ENCODE measurements around the gene DGCR8.

The DGCR8 gene

DNA sequence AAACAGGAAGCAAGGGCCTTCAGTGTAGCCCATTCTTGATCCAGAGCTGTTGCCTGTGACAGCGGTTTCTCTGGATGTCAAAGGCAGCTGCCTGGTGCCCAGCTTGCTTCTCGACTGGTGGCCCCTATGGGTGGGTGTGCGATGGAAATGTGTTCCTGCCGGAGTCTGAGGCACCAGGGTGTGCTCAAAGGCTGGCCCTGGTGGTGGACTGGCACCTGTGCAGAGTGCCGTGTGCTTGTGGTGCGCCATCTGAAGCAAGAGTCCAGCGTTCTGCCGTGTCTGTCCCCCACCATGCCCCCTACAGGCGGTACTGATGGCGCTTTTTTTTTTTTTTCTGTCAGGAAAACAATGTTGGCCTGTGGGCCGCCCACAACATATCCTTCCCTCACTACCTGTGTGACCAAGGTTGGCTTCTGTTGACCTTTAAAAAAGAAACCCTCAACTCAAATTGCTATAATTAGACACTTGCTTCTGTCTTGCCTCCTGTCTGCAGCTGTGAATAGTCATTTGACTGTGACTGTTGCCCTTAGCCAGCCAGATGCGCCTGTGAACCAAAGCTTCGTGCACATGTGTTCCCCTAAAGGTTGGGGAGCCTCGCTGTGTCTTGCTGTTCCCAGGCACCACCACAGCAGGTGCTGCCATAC lies 31.1 kb downstream of the DGCR8 start:
- ChIA-PET POLR2A (interaction anchor here (1.2 to 3.8 kb wide), 2 partner anchors 17 to 32 kb away, joined by 5 to 15 read pairs; partner anchors contain the start of gene DGCR8), CTCF (interaction anchor here (0.6 to 1.5 kb wide), 4 partner anchors 8 to 28 kb away, joined by 3 to 8 read pairs (median 4); no protein-coding TSS in a partner anchor)
- peak; percentile 75 for DNase-seq (ENCODE audit: extremely low spot score)

DNA sequence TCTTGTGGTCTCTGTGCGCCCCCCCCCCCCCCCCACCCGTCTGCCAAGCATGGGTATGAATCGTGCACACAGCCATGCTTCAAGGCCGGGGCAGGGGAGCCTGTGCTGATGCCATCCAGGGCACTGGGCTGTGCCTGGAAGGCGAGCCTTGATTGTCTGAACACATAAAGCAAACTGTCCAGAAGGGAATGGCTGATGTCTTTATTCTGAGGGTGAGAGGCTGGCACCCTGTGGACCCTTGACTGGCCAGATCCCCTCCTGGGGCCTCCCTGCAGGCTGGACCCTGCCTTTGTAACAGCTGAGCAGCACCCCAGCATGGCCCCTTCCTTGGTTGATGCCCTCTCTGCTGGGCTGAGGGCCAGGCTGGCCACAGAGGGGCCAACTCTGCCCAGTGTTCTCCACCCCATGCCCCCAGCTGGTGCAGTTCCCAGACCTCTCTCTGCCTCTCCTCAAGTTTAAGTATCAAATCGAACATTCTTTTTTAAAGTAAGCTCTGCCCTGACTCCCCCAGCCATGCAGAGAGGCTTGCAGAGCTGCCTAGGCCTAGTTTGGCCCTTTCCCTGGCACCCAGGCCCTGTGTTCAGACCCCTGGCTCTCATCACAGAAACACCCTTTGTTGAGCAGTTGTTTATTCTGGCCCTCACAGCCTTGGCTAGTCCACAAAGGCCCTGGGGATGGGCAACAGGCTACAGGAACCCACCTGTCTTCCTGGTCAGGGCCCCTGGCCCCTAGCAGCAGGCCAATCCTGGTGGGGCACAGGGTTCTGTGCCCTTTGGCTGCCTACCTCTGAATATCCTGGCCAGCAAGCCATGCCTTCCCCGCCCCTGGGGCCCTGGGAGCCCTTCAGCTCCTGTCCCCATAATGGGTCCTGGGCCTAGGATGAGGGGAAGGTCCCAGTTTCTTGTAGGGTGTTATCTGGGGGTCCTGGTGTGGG lies 31.9 kb downstream of the DGCR8 start:
- TF ChIP-seq BHLHE40 (IDR thresholded peaks at IDR 0.05; ENCODE audit: borderline replicate concordance) = no peak
- no peak for TF ChIP-seq FOXK2 (IDR thresholded peaks at IDR 0.05)
- no peak for TF ChIP-seq L3MBTL2 (conservative IDR thresholded peaks at IDR 0.05)
- no peak for TF ChIP-seq SUZ12 (IDR thresholded peaks at IDR 0.05)
- TF ChIP-seq, protein P1, sequence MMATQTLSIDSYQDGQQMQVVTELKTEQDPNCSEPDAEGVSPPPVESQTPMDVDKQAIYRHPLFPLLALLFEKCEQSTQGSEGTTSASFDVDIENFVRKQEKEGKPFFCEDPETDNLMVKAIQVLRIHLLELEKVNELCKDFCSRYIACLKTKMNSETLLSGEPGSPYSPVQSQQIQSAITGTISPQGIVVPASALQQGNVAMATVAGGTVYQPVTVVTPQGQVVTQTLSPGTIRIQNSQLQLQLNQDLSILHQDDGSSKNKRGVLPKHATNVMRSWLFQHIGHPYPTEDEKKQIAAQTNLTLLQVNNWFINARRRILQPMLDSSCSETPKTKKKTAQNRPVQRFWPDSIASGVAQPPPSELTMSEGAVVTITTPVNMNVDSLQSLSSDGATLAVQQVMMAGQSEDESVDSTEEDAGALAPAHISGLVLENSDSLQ (IDR thresholded peaks at IDR 0.05) = no peak
- TF ChIP-seq HDGF (IDR thresholded peaks at IDR 0.05; ENCODE audit: borderline replicate concordance) = no peak
- no peak for TF ChIP-seq CTBP1 (IDR thresholded peaks at IDR 0.05; ENCODE audit: borderline replicate concordance)
- no peak for TF ChIP-seq LEF1 (IDR thresholded peaks at IDR 0.05; ENCODE audit: borderline replicate concordance)
- no peak for TF ChIP-seq NFRKB (IDR thresholded peaks at IDR 0.05)
- TF ChIP-seq ZNF384 (IDR thresholded peaks at IDR 0.05) = no peak
- TF ChIP-seq SP1 (IDR thresholded peaks at IDR 0.05) = no peak
- no peak; the same call in 1 of the 2 replicates for TF ChIP-seq ELF4 (IDR thresholded peaks at IDR 0.05)
- TF ChIP-seq TARDBP (IDR thresholded peaks at IDR 0.05) = no peak
- TF ChIP-seq FOXA1 (IDR thresholded peaks at IDR 0.05) = no peak
- no peak for TF ChIP-seq FOXM1 (IDR thresholded peaks at IDR 0.05; ENCODE audit: borderline replicate concordance)
- TF ChIP-seq ARNT (IDR thresholded peaks at IDR 0.05) = no peak
- POLR2A ChIA-PET = interaction anchor here (0.6 to 3.8 kb wide), 5 partner anchors 12 to 169 kb away, joined by 3 to 15 read pairs (median 4); partner anchors contain the start of gene DGCR8
- CTCF ChIA-PET = interaction anchor here (0.5 to 1.5 kb wide), 3 partner anchors 13 to 98 kb away, joined by 3 to 5 read pairs (median 3); no protein-coding TSS in a partner anchor
- no peak for DNase-seq (ENCODE audit: extremely low spot score)

More for the DNA sequence above, 31.1 kb downstream of the DGCR8 start:
- no peak for TF ChIP-seq ELF4 (IDR thresholded peaks at IDR 0.05)
- no peak for TF ChIP-seq FOXM1 (IDR thresholded peaks at IDR 0.05; ENCODE audit: borderline replicate concordance)
- TF ChIP-seq ZNF384 (IDR thresholded peaks at IDR 0.05) = peak; percentile 95

DNA sequence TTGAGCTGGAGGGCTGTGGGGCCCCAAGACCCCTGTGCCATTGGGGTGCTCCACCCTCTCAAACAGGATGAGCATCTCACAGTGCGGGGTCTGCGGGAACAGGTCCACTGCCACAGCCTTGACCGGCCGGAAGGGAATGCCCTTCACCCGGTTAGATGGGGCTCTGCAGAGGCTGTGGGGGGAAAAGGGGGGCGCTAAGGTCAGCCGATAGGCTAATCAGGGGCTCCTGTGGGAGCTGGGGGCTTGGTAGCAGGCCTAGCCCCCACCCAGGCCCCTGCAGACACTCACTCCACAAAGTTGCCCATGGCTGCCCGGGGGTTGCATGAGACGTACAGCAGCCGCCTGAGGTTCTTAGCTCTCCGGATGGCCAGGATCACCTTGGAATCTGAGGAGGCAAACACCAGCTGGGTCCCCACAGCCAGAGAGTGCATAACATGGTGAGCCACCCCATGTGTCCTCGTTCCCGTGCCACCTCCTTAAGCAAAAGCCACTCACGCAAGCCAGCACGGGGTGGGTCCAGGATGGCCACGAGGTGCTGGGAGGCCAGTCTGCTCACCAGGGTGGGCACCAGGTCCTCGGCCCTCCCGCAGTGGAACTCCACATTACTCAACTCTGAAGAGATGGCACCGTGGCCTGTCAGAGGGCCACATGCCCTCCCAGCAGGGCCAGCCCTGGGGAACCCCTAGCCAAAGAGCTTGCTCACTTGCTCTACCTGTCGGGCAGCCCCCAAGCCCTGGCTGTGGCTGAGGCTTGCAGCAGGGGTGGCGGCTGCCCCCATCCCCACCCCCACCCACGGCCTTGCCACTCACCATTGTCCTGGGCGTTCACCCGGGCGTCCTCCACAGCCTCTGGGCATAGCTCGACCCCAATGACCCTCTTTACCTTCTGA lies 32.8 kb downstream of the DGCR8 start:
- TF ChIP-seq ARNT (IDR thresholded peaks at IDR 0.05) (no peak; the same call in 1 of the 2 replicates), FOXM1 (IDR thresholded peaks at IDR 0.05; ENCODE audit: borderline replicate concordance) (no peak), LEF1 (IDR thresholded peaks at IDR 0.05; ENCODE audit: borderline replicate concordance) (no peak), FOXA1 (IDR thresholded peaks at IDR 0.05) (no peak), ELF4 (IDR thresholded peaks at IDR 0.05) (no peak), TARDBP (IDR thresholded peaks at IDR 0.05) (no peak), SP1 (IDR thresholded peaks at IDR 0.05) (no peak), L3MBTL2 (conservative IDR thresholded peaks at IDR 0.05) (no peak), ZNF384 (IDR thresholded peaks at IDR 0.05) (no peak), CTBP1 (IDR thresholded peaks at IDR 0.05; ENCODE audit: borderline replicate concordance) (no peak), FOXK2 (IDR thresholded peaks at IDR 0.05) (no peak), HDGF (IDR thresholded peaks at IDR 0.05; ENCODE audit: borderline replicate concordance) (no peak), SUZ12 (IDR thresholded peaks at IDR 0.05) (no peak), NFRKB (IDR thresholded peaks at IDR 0.05) (no peak), BHLHE40 (IDR thresholded peaks at IDR 0.05; ENCODE audit: borderline replicate concordance) (no peak)
- TF ChIP-seq, protein P1 (IDR thresholded peaks at IDR 0.05) = no peak
- DNase-seq (ENCODE audit: extremely low spot score) = no peak
- ChIA-PET POLR2A (interaction anchor here (0.6 to 3.8 kb wide), 7 partner anchors 11 to 170 kb away, joined by 3 to 15 read pairs (median 4); partner anchors contain the start of gene DGCR8), CTCF (interaction anchor here (1.0 kb wide), 1 partner anchor 99 kb away, joined by 5 read pairs; no protein-coding TSS in a partner anchor)

DNA sequence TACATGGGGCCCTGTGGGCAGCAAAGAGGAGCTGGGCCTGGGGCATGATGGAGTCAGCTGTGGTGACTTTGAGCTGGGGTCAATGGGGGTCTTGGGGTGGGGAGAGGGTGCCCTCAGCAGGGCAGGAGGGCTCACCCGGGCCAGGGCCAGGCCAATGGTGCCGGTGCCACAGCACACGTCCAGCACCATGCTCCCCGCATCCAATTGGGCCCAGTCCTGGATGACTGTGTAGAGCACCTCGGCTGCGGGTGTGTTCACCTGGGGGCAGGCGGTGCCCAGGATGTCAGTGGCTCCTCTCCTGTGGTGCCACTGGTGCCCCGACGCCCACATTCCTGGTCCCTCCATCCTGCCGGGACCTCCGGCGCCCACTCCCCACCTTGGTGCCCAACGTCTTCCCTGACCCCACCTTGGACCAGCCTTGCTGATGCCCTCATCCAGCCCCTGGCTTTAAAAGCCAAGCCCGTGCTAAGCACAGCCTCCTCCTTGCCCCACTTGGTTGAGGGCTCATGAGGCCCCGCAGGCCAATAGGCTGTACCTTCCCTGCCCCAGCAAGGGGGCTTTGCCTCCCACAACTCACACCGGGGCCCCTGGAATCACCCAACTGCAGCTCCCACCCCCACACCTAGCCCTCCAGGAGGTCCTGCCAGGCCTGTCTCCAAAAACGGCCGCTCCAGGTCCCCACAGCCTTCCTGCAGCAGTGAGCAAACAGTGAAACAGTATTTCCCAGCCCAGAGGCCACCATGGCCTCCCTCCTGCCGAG lies 33.7 kb downstream of the DGCR8 start:
- ChIA-PET POLR2A (interaction anchor here (1.1 to 3.8 kb wide), 3 partner anchors 16 to 34 kb away, joined by 3 to 15 read pairs (median 4); partner anchors contain the start of gene DGCR8), CTCF (no interaction called here)
- no peak for DNase-seq (ENCODE audit: extremely low spot score)
- TF ChIP-seq SP1 (IDR thresholded peaks at IDR 0.05) (no peak), FOXM1 (IDR thresholded peaks at IDR 0.05; ENCODE audit: borderline replicate concordance) (no peak), BHLHE40 (IDR thresholded peaks at IDR 0.05; ENCODE audit: borderline replicate concordance) (no peak), ELF4 (IDR thresholded peaks at IDR 0.05) (no peak), ARNT (IDR thresholded peaks at IDR 0.05) (no peak), LEF1 (IDR thresholded peaks at IDR 0.05; ENCODE audit: borderline replicate concordance) (no peak), CTBP1 (IDR thresholded peaks at IDR 0.05; ENCODE audit: borderline replicate concordance) (no peak)
